HG03442 (cell line): ENCODE data around the gene CSMD2.

Experiments
- ATAC-seq: cut with Tn5 transposase; IDR thresholded peaks from one replicate; pipeline ENCODE4 v1.9.1; 2021; ENCODE audit warnings: mild to moderate bottlenecking, moderate library complexity; ENCODE audit not compliant: unreplicated experiment

Gene CSMD2

DNA sequence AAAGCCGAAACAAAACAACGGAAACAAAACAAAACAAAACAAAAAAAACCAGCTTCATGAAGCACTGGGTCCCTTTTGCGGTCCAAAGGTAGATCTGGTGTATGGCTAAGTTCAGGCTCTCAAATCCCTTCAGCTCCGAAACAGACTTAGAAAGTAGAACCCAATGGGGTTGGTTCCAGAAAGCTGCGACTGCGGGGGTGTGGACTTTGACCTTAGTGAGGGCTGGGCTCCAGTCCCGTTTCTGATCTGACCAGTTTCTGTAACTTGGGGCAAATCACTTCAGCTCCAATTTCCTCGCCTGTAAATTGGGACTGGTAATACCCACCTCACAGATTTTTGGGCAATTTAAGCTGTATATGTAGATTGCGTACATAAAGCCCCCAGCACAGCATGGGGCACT is 587.4 kb downstream of the CSMD2 start:
- ATAC-seq = no peak

DNA sequence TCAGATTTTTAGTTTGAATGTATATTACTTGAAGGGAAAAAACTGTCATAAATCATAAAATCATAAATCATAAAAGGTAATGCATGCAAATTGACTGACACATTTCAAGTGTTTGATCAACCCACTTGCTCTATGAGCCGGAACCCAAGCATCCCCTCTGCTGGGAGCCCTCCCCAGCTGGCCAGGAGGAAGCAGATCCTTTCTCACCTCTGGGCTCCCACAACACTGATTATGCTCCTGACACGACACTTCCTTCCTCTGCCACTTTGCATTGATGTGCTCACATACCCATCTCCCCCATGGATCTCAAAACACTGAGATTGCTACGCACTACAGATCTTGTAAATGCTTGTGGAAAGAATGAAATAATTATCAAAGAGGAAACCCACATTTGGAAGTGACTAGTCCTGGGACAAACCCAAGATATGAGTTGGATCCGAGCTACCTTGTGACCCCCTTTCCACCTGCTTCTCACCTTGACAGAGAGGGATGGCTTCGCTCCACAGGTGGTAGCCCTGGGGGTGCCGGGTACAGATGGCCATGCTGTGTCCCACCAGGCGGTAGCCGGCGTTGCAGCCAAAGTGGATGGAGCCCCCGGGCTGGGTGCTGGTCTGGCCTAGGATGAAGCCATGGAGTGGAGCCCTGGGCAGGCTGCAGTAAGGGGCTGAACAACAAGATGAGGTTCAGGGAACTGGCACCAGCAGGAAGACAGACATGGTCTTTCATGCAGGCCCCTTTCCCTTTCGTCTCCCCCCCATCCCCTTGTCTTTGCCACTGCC is 588.0 kb downstream of the CSMD2 start:
- ATAC-seq = no peak

DNA sequence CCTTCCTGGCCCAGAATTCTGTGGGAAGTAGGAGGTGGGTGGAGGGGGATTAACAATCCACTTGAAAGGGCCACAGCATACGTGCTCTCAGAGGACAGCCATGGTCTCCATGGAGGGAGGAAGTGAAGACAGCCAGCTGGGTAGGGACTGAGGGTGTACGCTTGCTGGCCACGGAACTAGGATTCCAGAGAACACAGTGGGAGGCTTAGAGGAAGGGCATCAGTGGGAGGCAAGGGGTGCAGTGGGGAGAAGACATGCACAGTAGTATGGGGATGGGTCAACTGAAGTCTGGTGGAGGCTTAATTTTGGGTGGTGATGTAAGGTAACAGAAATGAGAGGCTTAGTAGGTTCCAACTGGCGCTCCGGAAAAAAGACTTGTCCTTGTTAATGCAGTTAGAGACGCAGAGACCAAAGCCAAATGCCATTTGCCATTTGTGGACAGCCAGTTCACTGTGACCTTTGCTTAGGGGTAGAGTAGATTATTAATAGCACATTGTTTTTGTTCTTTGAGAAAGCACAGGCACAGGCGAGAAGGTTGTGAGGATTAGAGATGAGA is 589.6 kb downstream of the CSMD2 start:
- no peak for ATAC-seq

DNA sequence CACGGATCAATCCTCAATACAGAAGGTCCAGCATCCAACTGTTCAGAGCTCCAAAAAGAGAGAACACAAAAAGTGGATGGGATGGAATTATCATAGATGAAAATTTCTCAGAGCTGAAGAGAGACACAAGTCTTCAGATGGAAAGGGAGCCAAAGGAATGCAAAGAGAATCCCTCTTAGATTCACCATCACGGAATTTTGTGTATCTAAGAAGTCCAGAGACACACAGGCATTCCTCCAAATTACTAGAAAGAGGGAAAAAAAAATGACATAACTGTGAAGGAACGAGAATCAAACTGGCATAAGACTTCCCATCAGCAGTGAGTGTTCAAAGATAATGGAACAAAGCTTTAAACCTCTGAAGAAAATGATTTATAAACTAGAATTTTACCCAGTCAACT is 591.4 kb downstream of the CSMD2 start:
- no peak for ATAC-seq

DNA sequence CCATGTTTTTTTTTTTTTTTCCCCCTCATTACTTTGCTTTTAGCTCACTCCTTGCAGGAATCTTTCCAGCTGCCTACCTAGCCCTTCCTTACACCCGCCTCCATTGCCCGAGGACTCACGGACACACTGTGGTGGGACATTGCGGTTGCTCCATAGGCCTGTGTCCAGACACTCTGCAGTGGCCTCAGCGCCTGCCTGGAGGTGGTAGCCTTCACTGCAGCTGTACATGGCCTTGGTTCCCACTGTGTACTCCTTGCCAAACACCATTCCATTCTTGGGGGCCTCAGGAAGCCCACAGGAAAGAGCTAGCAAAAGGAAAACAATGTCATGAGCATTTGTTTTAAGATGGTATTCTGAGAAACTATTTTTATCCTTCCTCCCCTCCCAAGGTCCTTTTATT is 592.6 kb downstream of the CSMD2 start:
- ATAC-seq = no peak

DNA sequence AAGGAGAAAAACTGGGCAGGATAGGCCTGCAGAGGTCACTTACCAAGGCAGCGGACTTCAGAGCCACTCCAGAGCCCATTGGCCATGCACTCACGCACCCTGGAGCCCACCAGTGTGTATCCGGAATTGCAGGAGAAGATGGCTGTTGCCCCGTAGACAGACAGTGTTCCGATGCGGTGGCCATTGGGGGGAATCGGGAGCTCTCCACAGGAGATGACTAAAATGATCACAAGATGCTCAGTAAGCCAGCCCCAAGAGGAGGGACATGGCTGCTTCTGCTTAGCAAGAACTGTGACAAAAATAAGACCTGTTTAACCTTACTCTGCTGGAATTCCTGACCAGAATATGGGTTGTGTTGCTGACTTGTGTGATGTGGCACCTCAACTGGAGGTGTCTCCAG is 595.7 kb downstream of the CSMD2 start:
- ATAC-seq = no peak

DNA sequence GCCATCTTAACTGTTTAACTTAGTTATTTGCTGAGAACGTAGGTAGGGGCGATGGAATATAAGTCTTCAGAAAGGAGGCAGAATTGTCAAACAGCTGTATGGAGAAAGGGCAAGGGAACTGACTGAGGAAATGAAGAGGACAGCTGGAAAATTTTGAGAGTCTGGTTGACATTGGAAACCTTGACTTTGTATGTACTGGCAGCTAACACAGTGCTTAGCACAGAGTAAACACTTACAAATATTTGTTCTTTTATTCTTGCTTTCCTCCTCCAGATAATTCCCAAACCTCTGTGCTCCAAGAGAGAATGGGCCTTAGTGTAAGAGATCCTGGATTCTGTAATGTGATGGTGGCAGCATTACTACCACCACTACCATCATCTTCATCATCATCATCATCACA is 601.3 kb downstream of the CSMD2 start:
- no peak for ATAC-seq

DNA sequence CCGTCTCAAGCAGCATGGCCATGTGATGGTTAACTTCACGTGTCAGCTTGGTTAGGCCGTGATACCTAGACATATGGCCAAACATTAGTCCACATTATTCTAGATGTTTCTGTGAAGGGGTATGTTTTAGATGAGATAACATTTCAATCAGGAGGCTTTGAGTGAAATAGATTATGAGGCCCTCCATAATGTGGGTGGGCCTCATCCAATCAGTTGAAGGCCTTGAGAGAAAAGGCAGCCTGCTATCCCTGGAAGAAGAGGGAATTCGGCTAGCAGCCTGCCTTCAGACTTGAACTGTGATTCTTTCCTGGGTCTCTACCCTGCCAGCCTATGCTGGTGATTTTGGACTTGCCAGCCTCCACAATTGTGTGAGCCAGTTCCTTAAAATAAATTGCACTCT is 602.5 kb downstream of the CSMD2 start:
- ATAC-seq = no peak

DNA sequence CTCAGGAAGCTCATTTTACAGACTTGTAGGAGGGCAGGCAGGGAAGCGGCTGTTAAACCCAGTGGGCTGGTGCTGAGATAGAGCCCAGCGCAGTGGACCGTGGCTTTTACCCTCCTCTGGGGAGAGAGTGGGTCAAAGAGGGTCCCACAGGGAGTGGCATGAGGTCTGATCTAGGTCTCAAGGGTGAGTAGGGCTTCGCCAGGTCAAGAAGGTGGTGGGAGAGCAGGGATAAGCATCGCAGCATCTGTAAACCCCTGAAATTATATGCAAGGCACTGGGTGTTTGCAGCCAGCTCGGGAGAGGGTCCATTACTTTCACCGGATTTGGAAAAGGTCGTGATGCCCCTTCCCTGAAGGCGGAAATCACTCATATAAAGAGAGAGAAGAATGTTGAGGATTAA is 603.5 kb downstream of the CSMD2 start:
- no peak for ATAC-seq

DNA sequence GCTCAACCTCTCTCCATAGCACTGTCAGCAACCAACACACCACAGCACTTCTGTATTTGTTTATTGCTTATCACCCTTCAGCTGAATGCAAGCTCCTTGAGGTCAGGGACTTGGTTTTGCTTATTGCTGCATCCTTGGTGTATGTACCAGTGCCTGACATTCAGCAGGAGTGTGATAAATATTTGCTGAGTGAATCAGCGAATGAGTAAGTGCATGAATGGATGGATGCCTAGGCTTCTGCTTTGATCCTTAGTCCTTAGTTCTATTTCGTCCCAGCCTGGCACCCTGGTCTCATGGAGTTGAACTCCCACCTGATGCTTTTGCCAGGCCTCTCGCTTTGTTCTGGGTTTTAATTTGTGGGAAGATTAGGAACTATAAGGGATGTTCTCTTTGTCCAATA is 604.4 kb downstream of the CSMD2 start:
- no peak for ATAC-seq

DNA sequence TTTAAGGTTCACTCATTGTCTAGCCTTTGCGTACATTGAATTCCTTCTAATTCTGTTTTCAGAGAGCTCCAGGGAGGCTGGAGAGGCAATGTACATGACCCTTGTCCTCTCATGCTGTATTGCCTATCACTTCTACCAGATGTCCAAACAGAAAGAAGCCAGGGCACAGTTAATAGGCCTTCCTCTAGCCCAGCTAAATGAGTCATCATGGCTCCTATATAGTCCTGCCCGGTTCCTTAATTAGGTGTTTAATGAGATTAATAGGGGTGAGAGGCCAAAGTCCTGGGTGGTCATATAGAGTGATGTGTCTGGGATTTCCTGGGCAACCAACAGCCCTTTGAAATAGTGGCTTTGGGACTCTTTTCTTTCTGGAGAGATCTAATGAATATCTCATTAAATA is 616.3 kb downstream of the CSMD2 start:
- no peak for ATAC-seq

DNA sequence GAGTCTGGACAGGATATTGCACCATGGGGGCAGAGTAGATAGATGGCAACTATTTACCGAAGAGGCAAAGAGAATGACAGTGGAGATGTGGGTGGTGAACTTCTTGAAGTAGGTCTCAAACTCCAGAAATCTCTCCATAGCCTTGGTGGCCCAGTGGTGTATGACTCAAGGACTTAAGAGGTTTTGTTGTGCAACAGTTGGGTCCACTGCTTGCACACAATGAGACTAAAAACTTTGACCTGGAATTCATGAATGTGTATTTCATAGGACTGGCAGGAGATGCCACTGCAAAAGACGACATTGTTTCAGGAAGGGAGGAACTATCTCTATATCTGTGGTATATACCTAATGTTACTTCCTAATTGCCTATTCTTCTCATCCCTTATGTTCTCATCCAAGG is 616.7 kb downstream of the CSMD2 start:
- ATAC-seq = no peak

DNA sequence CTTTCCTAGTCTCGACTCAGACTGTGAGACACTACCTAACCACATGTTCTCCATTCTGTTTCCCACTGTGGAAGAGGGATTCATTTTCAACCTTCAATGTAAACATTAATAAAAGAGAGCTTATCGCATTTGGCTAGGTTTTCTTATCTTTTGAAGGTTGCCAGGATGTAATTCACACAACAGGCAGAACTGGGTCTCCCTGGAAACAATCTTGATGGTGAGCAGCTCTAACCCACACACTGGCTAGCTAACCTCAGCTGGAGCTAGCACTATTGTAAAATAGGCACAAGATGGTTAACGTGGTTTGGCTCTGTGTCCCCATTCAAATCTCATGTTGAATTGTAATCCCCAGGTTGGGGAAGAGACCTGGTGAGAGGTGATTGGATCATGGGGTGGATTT is 617.5 kb downstream of the CSMD2 start:
- no peak for ATAC-seq

DNA sequence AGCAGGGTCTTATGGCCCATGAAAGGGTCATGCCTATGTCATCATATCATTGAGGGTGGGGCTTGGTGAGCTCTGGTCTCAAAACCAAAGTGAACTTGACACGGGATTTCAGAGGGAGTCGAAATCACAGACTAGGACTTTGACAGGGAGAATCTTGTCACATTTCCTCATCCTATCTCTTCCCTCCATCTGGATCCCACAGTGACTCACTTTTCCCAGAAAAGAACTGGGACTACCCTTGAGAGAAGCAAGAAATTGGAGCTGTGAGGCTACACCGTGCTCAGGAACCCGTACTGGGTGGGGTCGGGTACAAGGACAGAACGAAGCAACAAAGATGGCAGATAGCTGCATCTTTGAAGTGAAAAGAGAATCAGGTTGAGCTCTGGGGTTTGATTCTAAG is 623.1 kb downstream of the CSMD2 start:
- ATAC-seq = no peak

DNA sequence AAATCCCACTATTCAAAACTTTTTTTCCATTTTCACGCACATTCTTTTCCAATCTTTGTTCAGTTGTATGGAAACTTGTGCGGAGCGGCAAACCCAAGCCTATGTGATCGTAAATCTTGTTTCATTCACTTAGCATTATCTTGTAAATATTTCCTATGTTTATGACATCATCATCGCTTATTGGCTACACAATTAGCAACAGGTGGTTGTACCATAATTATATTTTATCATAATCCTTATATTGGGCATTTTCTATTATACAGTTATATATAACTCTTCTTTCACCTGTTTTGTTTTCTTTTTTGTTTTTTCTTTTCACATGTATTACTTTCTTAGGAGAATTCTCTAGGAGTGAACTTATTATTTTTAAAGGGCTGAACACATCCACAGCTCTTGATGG is 627.1 kb downstream of the CSMD2 start:
- no peak for ATAC-seq

DNA sequence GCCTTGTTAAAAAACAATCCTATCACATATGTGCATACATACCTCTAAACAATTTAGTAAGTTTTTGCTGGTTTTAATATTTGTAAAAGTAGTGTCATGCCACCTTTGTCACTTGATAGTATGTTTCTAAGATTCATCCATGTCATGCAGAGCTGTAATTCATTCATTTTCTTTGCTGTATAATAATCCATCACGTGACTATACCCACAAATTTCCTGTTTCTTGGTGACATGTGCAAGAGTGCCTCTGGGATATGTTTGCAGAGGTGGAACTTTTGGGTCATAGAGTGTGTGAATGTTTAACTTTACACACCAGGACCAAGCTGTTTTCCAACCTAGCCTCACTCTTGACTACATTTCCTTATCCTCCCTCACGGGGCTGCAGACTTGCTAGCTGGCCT is 629.7 kb downstream of the CSMD2 start:
- no peak for ATAC-seq

DNA sequence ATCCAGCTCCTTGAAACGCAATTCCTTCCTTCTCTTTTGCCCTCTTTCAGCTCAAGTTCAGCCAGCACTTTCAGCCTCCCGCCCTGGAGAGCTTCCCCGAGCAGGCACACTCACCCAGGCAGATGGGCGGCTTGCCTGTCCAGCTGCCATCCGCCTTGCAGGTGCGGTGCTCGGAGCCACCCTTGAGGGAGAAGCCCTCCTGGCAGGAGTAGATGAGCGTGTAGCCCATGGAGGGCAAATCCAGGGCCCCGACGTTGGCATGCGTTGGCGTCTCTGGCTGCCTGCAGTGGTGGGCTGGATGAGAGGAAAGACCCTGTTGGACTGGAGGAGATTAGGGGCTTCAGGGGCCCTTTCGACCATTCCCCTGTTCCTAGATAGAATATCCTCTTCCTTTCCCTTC is 632.1 kb downstream of the CSMD2 start:
- no peak for ATAC-seq

DNA sequence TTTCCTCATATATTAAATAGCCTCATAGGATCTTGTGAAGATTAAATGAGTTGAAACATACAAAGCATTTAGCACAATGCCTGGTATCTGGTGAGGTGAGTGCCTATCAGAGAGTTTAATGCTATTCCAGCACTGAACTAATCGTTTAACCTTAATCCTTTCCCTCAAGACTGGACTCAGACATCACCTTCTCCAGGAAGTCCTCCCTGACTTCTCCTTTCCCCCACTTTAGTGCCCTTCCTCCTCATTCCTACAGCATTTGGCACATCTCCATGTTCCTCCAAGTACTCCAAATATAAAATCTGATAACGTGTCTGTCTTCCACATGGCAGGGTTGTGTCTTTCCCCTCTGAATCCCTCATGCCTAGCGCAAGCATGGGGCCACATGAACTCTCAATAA is 632.8 kb downstream of the CSMD2 start:
- no peak for ATAC-seq

DNA sequence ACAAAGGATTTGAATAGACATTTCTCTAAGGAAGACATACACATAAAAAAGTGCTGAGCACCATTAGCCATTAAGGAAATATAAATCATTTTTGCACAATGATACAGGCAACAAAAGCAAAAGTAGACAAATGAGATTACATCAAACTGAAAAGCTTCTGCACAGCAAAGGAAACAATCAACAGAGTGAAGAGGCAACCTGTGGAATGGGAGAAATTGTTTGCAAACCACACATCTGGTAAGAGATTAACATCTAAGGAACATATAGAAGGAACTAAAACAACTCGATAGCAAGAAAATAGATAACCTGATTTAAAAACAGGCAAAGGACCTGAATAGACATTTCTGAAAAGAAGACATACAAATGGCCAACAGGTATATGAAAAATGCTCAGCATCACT is 635.1 kb downstream of the CSMD2 start:
- no peak for ATAC-seq

DNA sequence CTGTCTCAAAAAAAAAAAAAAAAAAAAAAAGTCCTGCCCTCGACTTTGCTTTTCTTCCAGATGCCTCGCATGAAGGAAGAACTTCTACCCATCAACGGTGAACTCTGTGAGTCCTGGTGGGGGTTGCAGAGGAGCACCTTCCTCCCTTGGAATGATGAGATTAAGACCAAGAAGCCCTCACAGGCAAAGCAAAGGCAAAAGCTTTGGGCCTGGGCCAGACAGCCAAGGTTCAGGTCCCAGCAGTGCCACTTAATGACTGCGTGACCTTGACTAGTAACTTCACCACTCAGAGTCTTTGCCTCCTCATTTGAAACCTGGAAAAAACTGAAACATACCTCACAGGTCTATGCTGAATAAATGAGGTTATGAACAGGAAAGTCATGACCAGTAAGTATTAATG is 637.1 kb downstream of the CSMD2 start:
- no peak for ATAC-seq

DNA sequence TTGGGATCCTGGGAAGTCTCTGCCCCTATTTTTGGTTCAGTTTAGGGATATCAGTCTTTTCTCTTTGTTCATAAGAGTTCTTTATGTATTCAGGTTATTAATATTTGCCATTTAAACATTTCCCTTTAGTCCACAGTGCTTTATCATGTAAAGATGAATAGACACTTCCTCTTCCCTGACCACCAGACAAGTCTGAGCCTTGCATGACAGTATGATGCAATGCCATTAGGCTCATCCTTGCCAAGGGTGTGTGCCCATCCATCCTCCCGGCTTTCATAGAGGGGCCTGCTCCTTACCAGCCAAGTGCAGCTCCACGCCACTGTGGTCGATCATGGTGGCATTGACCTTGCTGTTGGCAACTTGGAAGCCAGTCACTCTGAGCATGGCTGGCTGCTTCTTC is 640.4 kb downstream of the CSMD2 start:
- no peak for ATAC-seq

DNA sequence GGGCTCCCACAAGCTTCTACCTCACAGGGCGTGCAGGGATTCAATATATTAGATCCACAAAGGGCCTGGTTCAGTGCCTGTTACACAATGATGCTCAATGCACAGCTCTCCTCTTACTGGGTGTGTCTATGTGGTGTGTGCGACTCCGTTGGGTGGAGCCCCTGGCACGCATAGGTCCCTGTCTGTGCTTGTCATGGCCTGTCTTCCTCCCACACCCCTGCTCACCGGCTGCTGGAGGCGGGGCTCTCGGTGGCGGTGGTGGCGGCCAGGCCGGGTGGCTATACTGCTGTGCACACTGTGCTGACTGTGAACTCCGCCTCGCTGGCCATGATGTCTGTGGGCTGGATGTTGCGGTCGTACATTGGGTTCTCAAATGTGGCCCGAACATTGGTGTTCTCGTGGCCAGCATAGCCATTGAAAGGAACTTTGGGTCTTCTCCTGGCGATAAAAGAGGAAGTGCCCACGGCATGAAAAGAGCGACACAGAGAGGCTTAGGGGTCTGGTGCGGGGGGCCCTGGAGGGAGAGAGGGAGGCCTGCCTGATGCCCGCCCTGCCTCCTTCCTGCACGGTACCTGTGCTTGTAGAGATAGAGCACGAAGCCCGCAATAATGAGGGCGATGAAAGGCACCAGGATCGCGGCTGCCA is 645.7 kb downstream of the CSMD2 start:
- ATAC-seq = no peak
